GM18526 (cell line): ENCODE results near the gene PHTF1.

Source experiments
- POLR2A ChIP-seq: IDR thresholded peaks from 3 replicates; pipeline ENCODE4 v1.6.1; 2011; ENCODE audit not compliant: insufficient read length; ENCODE audit errors: extremely low read depth

Gene PHTF1

GRCh38 chr1:113663165-113663951 is 95.9 kb downstream of the PHTF1 start:
- no peak for TF ChIP-seq POLR2A

- TF ChIP-seq POLR2A = no peak
Measured at GRCh38 chr1:113662101-113662500, 97.2 kb downstream of the PHTF1 start.

GRCh38 chr1:113660088-113660487 is 99.2 kb downstream of the PHTF1 start:
- TF ChIP-seq POLR2A = no peak

GRCh38 chr1:113659556-113659955 is 99.7 kb downstream of the PHTF1 start:
- TF ChIP-seq POLR2A = no peak

GRCh38 chr1:113659035-113659434 is 100.3 kb downstream of the PHTF1 start:
- no peak for TF ChIP-seq POLR2A

GRCh38 chr1:113657556-113658063 is 101.7 kb downstream of the PHTF1 start:
- no peak for TF ChIP-seq POLR2A

GRCh38 chr1:113657126-113657525 is 102.2 kb downstream of the PHTF1 start:
- no peak for TF ChIP-seq POLR2A

GRCh38 chr1:113654883-113655282 is 104.4 kb downstream of the PHTF1 start:
- TF ChIP-seq POLR2A = no peak

GRCh38 chr1:113653741-113654140 is 105.5 kb downstream of the PHTF1 start:
- TF ChIP-seq POLR2A = no peak

GRCh38 chr1:113652771-113653170 is 106.5 kb downstream of the PHTF1 start:
- no peak for TF ChIP-seq POLR2A

GRCh38 chr1:113648478-113648877 is 110.8 kb downstream of the PHTF1 start:
- TF ChIP-seq POLR2A = no peak

- TF ChIP-seq POLR2A = no peak
Measured at GRCh38 chr1:113647164-113647563, 112.1 kb downstream of the PHTF1 start.
